H1 (cell line): ENCODE measurements around the gene RAB26. TPM values are rescaled to one million over a fixed set of nuclear protein-coding genes. Genes with fewer than 3 reads are reported as not detected.
"Not testable (repeated sequence)": the region's sequence is repeated elsewhere in the genome, so short reads cannot be mapped to it uniquely, and the experiment has no call there.

ENCODE experiments used
- CTCF ChIA-PET: fragments of 300-600 bp; sonication (Branson Sonifier 250); formaldehyde crosslinking; loops from one replicate; lab custom pipeline; 2021; ENCODE audit not compliant: partially characterized antibody; lab: Charles Lee
- POLR2A ChIA-PET: fragments of 300-600 bp; sonication (Branson Sonifier 250); formaldehyde crosslinking; loops from one replicate; lab custom pipeline; 2021; ENCODE audit warnings: inconsistent platforms; ENCODE audit not compliant: partially characterized antibody; lab: Charles Lee
- DNase-seq, 2 experiments: peaks; one replicate each; pipeline versions ENCODE4 v3.0.0 to v3.0.0-alpha.2; 2010 to 2022; ENCODE audit warnings: low spot score in 2 of 2, low read depth in 1 of 2, mixed read lengths in 1 of 2
- FAIRE-seq: peaks from 2 replicates; lab custom pipeline; 2011; peaks lifted over from hg19 to GRCh38; lab: Jason Lieb, UNC
- H2AFZ ChIP-seq: 2 replicates; pipeline ENCODE4 v1.8.1; 2012; ENCODE audit warnings: low read length, inconsistent platforms
- H2AK5ac ChIP-seq: 2 replicates; pipeline ENCODE4 v1.6.1; 2013; ENCODE audit warnings: low read depth, low read length
- H2BK120ac ChIP-seq: replicated peaks from 2 replicates; pipeline ENCODE3; 2013; ENCODE audit warnings: low read depth, low read length, inconsistent platforms
- H2BK12ac ChIP-seq: 2 replicates; pipeline ENCODE4 v1.6.1; 2013; ENCODE audit warnings: low read depth, low read length
- H2BK15ac ChIP-seq: 2 replicates; pipeline ENCODE4 v1.6.1; 2013; ENCODE audit warnings: low read length
- H2BK20ac ChIP-seq: 2 replicates; pipeline ENCODE4 v1.6.1; 2013; ENCODE audit warnings: low read length
- H2BK5ac ChIP-seq: 2 replicates; pipeline ENCODE4 v1.6.1; 2013; ENCODE audit warnings: low read depth, low read length
- H3K14ac ChIP-seq: 2 replicates; pipeline ENCODE4 v1.6.1; 2013; ENCODE audit warnings: inconsistent platforms; ENCODE audit not compliant: insufficient read length
- H3K18ac ChIP-seq: 2 replicates; pipeline ENCODE4 v1.6.1; 2013; ENCODE audit warnings: low read length; ENCODE audit errors: extremely low read depth
- H3K23ac ChIP-seq: 2 replicates; pipeline ENCODE4 v1.6.1; 2013; ENCODE audit warnings: inconsistent platforms; ENCODE audit not compliant: insufficient read length
- H3K23me2 ChIP-seq: 2 replicates; pipeline ENCODE4 v1.6.1; 2013; ENCODE audit warnings: low read depth, low read length
- H3K27ac ChIP-seq: 2 replicates; pipeline ENCODE4 v1.6.1; 2011; ENCODE audit warnings: low read depth, low read length, inconsistent platforms
- H3K27me3 ChIP-seq, 4 experiments: replicated peaks in 1 of 4; 1 replicate in 1 of 4; 2 replicates in 3 of 4; pipeline versions ENCODE4 v1.6.1 to v1.8.1; 2011 to 2013; ENCODE audit warnings: low read length in 3 of 4, mild to moderate bottlenecking in 3 of 4, inconsistent platforms in 2 of 4, mixed read lengths in 2 of 4, moderate library complexity in 1 of 4; ENCODE audit not compliant: control insufficient read depth in 3 of 4, insufficient read depth in 3 of 4; ENCODE audit errors: extremely low read depth in 1 of 4
- H3K36me3 ChIP-seq, 4 experiments: 2 replicates each; pipeline versions ENCODE4 v1.6.1 to v1.8.1; 2011 to 2013; ENCODE audit warnings: mild to moderate bottlenecking in 4 of 4, low read length in 3 of 4, moderate library complexity in 2 of 4, control low read depth in 1 of 4, inconsistent platforms in 1 of 4; ENCODE audit not compliant: insufficient read depth in 4 of 4, control insufficient read depth in 2 of 4
- H3K4ac ChIP-seq: replicated peaks from 2 replicates; pipeline ENCODE3; 2013; ENCODE audit warnings: low read length, low read depth, mixed read lengths, inconsistent platforms; ENCODE audit not compliant: insufficient read length
- H3K4me1 ChIP-seq, 4 experiments: replicated peaks in 1 of 4; 1 replicate in 1 of 4; 2 replicates in 3 of 4; pipeline versions ENCODE4 v1.6.1 to v1.8.1; 2011 to 2013; ENCODE audit warnings: low read length in 3 of 4, inconsistent platforms in 2 of 4, mixed read lengths in 1 of 4; ENCODE audit not compliant: insufficient read depth in 4 of 4, control insufficient read depth in 3 of 4
- H3K4me2 ChIP-seq, 2 experiments: 2 replicates each; pipeline versions ENCODE4 v1.6.1 to v1.8.1; 2011 to 2013; ENCODE audit warnings: low read depth in 2 of 2, low read length in 2 of 2, control low read depth in 1 of 2, inconsistent platforms in 1 of 2, mild to moderate bottlenecking in 1 of 2; ENCODE audit not compliant: insufficient read depth in 1 of 2
- H3K4me3 ChIP-seq, 4 experiments: fragments of 200-600, 300-600 bp in 1 of 4; sonication (generic), shearing (Covaris generic), sonication (Bioruptor Twin) in 1 of 4; 2 replicates each; pipeline versions ENCODE4 v1.5.1 to v1.8.1; 2011 to 2016; ENCODE audit warnings: low read length in 4 of 4, low read depth in 3 of 4, control low read depth in 2 of 4, inconsistent platforms in 2 of 4, mild to moderate bottlenecking in 2 of 4, mixed read lengths in 1 of 4, moderate library complexity in 1 of 4; ENCODE audit not compliant: insufficient read depth in 2 of 4; ENCODE audit errors: extremely low read depth in 1 of 4
- H3K56ac ChIP-seq: replicated peaks from 2 replicates; pipeline ENCODE3; 2013; ENCODE audit warnings: low read depth, mild to moderate bottlenecking, mixed read lengths, low read length, inconsistent platforms; ENCODE audit not compliant: insufficient read length
- H3K79me1 ChIP-seq: 2 replicates; pipeline ENCODE4 v1.6.1; 2013; ENCODE audit warnings: low read depth, low read length, control low read depth
- H3K79me2 ChIP-seq, 2 experiments: 2 replicates each; pipeline versions ENCODE4 v1.6.1 to v1.8.1; 2012 to 2013; ENCODE audit warnings: low read length in 2 of 2, mild to moderate bottlenecking in 2 of 2, inconsistent platforms in 1 of 2; ENCODE audit not compliant: insufficient read depth in 2 of 2, control insufficient read depth in 1 of 2
- H3K9ac ChIP-seq, 4 experiments: replicated peaks in 1 of 4; 1 replicate in 1 of 4; 2 replicates in 3 of 4; pipeline versions ENCODE4 v1.6.1 to v1.8.1; 2011 to 2013; ENCODE audit warnings: low read depth in 3 of 4, low read length in 3 of 4, control low read depth in 2 of 4, mild to moderate bottlenecking in 2 of 4, moderate library complexity in 2 of 4, inconsistent platforms in 1 of 4; ENCODE audit errors: extremely low read depth in 1 of 4
- H3K9me3 ChIP-seq, 2 experiments: 2 replicates each; pipeline versions ENCODE4 v1.6.1 to v1.8.1; 2012 to 2013; ENCODE audit warnings: mild to moderate bottlenecking in 2 of 2, moderate library complexity in 2 of 2, control low read depth in 1 of 2, inconsistent platforms in 1 of 2, low read depth in 1 of 2, low read length in 1 of 2, mixed read lengths in 1 of 2; ENCODE audit not compliant: insufficient read depth in 2 of 2
- H4K20me1 ChIP-seq, 2 experiments: replicated peaks in 1 of 2; 2 replicates each; pipeline versions ENCODE3 to v1.8.1; 2011 to 2013; ENCODE audit warnings: inconsistent platforms in 2 of 2, low read length in 2 of 2, mild to moderate bottlenecking in 1 of 2; ENCODE audit not compliant: insufficient read depth in 2 of 2, control insufficient read depth in 1 of 2
- H4K5ac ChIP-seq: 2 replicates; pipeline ENCODE4 v1.6.1; 2013; ENCODE audit warnings: low read length, low read depth, mixed read lengths, inconsistent platforms; ENCODE audit not compliant: insufficient read length
- H4K8ac ChIP-seq: 2 replicates; pipeline ENCODE4 v1.8.0; 2013; ENCODE audit warnings: mild to moderate bottlenecking, moderate library complexity, low read length, inconsistent platforms; ENCODE audit not compliant: insufficient read depth; ENCODE audit errors: extremely low read depth
- H4K91ac ChIP-seq: replicated peaks from 2 replicates; pipeline ENCODE3; 2013; ENCODE audit warnings: low read length, mixed read lengths, inconsistent platforms; ENCODE audit not compliant: insufficient read length
- JUND ChIP-seq: IDR thresholded peaks from 2 replicates; pipeline ENCODE4 v1.6.1; 2011; ENCODE audit warnings: mild to moderate bottlenecking, improper control_type of control experiment, low read length
- WGBS, 2 experiments: shearing (Covaris generic) in 1 of 2; methylation state at CpG; one replicate each; pipeline versions ENCODE4 v1.1.6 to v1.1.7; 2013 to 2015; ENCODE audit warnings: low lambda C conversion rate in 2 of 2, mixed read lengths in 2 of 2, inconsistent platforms in 1 of 2, low coverage in 1 of 2, missing lambda C conversion rate in 1 of 2; ENCODE audit not compliant: insufficient replicate concordance in 2 of 2, insufficient coverage in 1 of 2, insufficient read length in 1 of 2; ENCODE audit errors: extremely low coverage in 1 of 2, missing lambda C conversion rate in 1 of 2; 5-methylcytosine and 5-hydroxymethylcytosine counted together
- polyA plus RNA-seq, 7 experiments: library from polyadenylated mRNA; depleted of rRNA in 3 of 7; stranded (reverse) in 5 of 7; unstranded in 2 of 7; fragments of >200 nt in 5 of 7; fragments of 200-250 nt in 2 of 7; gene quantifications; 1 replicate in 5 of 7; 2 replicates in 1 of 7; 4 replicates in 1 of 7; pipeline versions ENCODE4 v1.2.1 to v1.2.3, GENCODE V29; 2011 to 2013; ENCODE audit warnings: missing spikeins in 2 of 7, mixed read lengths in 2 of 7
- total RNA-seq: library from RNA; stranded (reverse); fragmentation: NEBNext Ultra II Directional; extraction: Animal tissue kit (Norgen Biotek cat#: 25700); gene quantifications from 2 replicates; pipeline ENCODE4 v1.2.1, GENCODE V29; 2021

Gene RAB26
- total and polyA plus RNA-seq, 2 of the 8 experiments (the other 6 are each of a cell fraction or from before 2014, with no cell fraction given) = 4.3 to 5.4 TPM

DNA sequence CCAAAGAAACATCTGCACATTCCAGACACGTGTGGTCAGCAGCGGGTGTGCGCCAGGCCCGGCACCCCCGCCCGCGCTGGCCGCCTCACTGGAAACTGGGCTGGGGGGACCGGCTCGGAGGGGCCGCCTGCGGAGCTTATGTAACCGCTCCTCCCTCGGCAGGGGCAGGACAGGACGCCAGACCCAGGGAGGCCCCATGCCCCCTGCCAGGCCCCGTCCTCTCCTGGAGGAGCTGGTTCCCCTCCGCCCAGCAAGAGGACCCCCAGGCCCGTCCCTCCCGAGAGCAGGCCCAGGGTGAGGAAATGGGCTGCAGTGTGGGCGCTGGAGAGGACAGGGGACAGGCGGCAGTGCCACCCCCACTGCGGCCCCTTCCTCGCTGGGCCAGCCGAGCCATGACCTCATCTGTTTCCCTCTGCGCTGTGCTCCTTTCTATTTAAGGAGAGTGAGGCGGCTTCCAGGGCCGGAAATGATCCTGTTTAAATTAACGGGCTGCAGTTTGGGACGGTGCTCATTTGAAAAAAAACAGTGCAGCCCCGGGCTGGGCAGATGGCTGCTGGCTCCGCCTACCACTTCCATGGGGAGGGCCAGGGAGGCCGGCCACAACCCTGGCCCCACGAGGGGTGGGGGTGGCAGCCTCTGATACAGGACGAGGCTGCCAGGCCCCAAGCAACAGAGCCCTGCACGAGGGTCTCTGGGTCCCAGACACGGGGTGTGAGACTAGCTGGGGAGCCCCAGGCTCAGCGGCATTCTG lies 23.6 kb upstream of the RAB26 start:
- H4K20me1 ChIP-seq, H2AFZ ChIP-seq, H3K4ac ChIP-seq, H2AK5ac ChIP-seq, H2BK12ac ChIP-seq, H3K27me3 ChIP-seq, H3K9me3 ChIP-seq, H3K36me3 ChIP-seq, H3K9ac ChIP-seq, H3K56ac ChIP-seq, H2BK120ac ChIP-seq, H2BK15ac ChIP-seq, FAIRE-seq, H3K23me2 ChIP-seq, H4K91ac ChIP-seq, H3K14ac ChIP-seq, H2BK20ac ChIP-seq, H3K23ac ChIP-seq, H3K18ac ChIP-seq, H3K79me1 ChIP-seq, DNase-seq: not testable (repeated sequence)
- Histone ChIP-seq H3K79me2 (peaks cover 0 to 26% of the 10 kb centered on the region in 2 experiments; a peak in 3 of 4 replicates), H4K5ac (peak overlapping the region; percentile 35), H3K27ac (peak overlapping the region; percentile 58; the same call in 1 of the 2 replicates), H2BK5ac (peak overlapping the region; percentile 60; the same call in 1 of the 2 replicates), H3K4me1 (peaks cover 0 to 23% (median 14%) of the 10 kb centered on the region in 4 experiments; a peak in 6 of 7 replicates), H4K8ac (peak overlapping the region; percentile 22), H3K4me2 (peak overlapping the region; percentile 34 to 44; a peak in 2 of 4 replicates), H3K4me3 (peak overlapping the region in 1 of 4 experiments; percentile 26; a peak in 1 of 8 replicates)
- POLR2A ChIA-PET = interaction anchor here (0.6 to 1.4 kb wide), 5 partner anchors 20 to 95 kb away, joined by 3 to 5 read pairs (median 3); partner anchors contain the start of gene TRAF7
- CTCF ChIA-PET = interaction anchor here (0.7 to 1.2 kb wide), 3 partner anchors 53 to 112 kb away, joined by 3 read pairs; no protein-coding TSS in a partner anchor
- TF ChIP-seq JUND = peak; percentile 25; the same call in 1 of the 2 replicates
- WGBS, 2 experiments = 52% methylated on average over 25 of the region's 37 CpGs; no CpG with 5 or more reads in 1 of the 2 experiments
